GM19372 (cell line): Measurements from ENCODE around the gene IL22.

Source experiments
- ATAC-seq: cut with Tn5 transposase; IDR thresholded peaks from one replicate; pipeline ENCODE4 v1.9.1; 2021; ENCODE audit warnings: mild to moderate bottlenecking, low read depth, moderate library complexity; ENCODE audit not compliant: unreplicated experiment

The IL22 gene

DNA sequence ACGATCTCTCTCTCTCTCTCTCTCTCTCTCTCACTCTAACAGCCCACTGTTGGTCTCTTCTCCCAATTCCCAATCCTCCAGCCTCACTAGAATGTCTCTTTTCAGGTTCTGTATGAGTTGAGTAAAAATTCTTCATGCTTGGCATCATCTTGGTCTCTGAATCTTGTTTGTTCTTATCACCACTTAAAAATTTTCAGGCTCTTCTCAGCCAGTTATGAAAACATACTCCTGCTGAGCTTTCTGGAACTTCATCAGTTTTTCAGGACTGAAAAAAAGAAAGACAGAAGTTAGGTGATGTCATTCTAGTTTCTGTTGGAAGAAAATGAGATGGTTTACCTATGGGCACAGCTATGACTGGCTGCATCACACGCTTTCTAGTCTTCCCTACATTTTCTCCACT lies 11.5 kb upstream of the IL22 start:
- no peak for ATAC-seq

DNA sequence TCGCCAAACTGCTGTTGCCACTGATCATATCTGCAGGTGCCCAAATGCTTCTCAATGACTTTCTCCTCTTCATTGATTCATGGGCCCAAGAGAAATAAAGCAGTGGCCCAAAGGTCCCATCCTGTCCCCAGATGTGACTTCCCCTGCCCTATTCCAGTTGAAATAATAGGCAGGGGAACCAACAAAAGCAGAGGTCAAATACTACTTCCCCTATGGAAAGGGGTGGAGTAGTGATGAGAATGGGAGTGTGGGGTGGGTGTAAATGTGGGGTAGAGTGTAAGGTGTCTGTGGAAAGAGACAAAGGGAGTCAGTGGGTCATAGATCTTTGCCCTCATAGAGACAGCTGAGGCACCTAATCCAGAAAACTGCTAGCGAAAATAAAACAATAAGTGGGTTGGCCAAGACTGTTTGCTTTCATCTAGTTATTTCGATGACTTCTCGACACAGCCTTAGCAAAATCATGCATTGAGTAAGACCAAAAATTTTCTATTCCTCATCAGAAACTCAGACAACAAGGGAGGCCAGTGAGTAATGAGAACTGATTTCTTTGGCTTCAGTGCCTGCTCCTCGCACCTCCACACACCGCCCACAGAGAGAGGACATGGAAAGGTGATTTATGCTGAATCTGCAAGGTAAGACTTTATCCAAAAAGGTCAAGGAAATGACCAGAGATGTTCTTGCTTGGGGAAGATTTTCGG lies 10.9 kb upstream of the IL22 start:
- no peak for ATAC-seq

DNA sequence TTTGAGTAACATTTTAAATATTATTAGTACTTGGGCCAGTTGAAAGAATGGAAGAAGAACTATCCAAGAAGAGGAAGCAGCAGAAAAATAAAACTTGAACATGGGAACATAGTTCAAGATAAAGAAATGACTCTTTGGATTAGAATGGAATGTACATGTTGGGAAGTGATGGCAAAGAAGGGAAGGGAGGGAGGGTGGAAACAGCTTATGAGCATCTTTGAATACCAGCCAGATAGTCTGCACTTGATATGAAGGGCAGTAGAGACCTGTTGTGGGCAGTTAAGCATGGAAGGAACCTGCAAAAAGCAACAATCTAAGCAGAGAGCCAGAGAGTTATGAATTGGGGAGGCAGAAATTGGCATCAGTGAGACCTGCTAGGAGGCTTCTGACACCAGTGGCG lies 10.0 kb upstream of the IL22 start:
- ATAC-seq, result no peak

DNA sequence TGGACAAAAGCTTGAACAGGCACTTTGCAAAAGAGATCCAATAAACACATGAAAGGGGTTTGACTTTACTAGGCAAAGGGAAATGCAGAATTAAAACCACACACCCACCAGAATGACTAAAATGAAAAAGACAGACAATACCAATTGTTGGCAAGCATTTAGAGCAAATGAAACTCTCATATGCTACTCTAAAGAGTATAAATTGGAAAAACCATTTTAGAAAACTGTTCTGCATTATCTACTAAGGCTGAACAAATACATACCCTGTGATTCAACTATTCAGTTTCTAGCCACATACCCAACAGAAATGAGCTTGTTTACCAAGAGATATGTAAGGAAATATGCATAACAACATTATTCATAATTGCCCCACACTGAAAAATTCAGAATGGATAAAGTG lies 8.5 kb upstream of the IL22 start:
- ATAC-seq, result no peak

DNA sequence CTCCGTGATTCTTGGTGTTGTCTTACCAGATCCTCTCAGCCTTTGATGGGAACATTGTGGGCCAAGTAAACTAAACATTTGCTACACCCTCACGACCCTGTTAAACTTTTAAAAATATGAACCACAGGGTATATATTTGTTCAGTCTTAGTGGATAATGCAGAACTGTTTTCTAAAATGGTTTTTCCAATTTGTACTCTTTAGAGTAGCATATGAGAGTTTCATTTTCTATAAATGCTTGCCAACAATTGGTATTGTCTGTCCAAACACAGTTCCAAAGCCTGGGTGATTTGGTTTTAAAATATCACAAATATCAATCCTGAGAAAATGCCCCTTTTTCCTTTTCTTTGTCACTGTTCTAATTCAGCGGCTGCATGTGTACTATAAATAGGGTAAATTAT lies 6.7 kb upstream of the IL22 start:
- no peak for ATAC-seq

DNA sequence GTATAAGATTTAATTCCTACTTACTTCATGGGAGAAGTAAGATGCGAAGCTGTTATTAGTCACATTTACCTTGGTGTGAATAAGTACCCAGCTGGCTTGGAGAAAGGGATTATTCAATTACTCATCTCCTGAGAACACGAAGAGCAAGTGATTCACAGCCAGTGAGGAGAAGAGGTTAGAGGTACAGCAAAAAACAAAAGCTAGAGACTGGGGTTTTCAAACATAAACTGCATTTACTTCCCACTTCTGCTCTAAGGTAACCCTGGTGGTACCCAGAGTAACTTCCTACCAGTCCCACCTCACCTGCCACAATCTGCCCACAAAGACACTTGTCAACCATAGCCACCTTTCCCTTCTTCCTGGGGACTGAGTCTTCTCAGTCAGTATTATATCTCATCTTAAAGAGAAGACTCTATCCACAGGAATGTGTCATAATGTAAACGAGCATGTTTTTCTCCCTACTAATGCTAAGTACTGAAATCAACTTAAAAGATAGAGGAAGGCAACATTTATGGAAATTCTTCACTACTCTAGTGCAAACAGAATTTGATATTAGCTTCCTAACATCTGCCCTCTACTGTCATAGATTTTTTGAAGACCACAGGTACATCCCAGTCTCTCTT lies 6.0 kb upstream of the IL22 start:
- no peak for ATAC-seq

DNA sequence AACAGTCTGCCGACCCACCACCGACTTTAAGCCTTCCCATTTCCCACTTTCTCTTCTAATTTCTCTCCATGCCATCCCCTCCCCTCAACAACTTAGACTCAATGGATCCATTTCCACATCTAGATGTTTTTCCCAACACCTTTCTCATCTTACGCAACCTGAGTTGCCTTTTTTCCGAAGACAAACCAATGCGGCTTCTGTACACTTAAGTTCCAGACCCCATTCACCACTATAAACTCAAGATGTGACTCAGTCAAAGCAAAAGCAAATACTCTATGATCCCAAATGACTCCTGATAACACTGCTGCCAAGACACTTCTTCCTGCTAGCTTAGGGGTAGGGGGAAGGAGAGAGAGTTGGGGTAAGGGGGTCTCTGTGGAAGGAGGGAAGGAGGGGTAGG lies 1.3 kb downstream of the IL22 start:
- no peak for ATAC-seq

DNA sequence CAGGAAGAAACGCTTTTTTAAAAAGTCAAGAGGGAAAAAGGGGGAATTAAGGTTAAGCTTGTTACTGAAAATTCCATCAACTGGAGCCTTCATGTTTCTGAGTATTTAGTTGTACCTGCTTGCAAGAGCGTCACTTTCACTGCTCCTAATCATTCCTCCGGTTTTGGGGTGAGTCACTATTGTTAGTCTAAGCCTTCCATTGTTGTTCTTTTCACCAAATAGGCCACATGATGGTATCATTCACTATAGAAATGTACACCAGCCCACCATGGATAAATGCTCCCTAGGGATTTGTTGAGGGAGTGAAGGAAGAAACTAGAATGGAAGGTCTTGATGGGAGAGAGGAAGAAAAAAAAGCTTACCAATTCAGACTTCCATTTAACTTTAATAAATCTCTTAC lies 3.0 kb downstream of the IL22 start:
- no peak for ATAC-seq

DNA sequence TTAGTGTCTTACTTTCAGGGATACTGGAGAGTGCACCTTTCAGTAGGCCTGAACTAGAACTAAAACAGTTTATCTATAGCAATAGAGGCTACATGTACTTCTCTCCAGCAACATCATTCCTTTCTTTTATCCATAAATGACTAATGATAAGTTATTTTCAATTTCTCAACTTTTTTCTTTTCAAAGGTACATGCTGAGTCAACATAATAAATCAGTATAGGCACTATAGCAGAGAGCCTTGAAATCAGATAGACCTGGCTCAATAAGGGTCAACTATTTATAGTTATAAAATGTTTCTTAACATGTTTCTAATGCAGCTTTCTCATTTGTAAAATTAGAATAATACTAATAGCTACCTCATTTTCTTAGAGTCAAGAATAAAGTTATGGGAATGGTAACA lies 5.6 kb downstream of the IL22 start:
- no peak for ATAC-seq

DNA sequence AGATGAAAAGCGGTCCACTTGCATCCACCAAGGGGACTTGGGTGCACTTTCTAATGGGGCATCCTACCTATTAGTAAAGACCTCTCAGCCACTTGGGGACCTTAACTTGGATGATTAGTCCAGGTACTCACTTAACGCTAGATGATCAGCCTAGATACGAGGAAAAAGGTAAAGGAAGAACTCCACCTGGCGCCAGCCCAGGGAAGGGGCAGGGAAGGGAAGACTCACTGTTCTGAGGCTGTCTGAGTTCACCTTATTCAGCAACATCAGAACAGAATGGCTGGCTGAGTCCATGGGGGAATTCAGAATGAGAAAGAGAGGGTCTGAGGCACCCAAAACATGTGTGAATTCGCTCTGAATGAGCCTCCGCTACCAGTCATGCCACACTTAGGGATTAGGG lies 7.1 kb downstream of the IL22 start:
- ATAC-seq, result no peak

DNA sequence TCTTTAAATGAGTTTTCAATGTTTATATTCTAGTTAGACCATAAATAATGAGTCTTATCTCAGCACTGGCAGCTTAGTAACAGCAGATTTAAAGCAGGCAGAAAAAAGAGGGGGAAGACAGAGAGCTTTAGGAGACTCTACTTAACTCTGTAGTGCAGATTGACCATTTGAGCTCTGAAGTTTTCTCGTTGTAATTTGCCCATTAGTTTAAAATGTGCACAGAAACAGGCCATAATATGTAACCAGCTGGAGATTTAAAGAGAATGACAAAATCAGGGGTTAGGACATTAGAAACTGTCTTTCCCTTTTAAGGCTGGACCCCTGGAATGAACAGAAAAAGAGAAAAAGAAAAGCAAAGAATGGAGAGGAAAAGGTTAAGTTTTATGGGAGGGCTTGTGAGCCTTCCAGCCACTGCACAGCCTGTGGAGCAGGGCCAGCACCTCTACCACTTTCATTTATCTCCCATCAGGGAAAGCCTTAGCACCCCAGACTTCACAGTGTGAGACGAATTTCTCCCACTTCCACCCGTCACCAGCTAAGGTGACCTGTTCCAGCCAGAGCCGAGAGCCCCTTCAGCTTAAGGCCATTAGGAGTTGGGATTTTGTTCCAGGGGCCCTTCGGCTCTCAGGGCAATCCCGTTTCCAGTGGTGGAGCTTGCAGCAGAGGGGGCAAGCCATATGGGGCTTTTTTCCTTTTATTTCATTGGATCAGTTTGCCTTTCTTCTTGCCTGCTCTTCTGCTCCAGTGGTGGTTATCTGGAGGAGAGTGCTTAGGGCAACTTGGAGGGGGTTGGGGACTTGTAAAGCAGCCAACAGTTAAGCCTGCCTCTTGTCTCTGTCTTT lies 8.0 kb downstream of the IL22 start:
- no peak for ATAC-seq

DNA sequence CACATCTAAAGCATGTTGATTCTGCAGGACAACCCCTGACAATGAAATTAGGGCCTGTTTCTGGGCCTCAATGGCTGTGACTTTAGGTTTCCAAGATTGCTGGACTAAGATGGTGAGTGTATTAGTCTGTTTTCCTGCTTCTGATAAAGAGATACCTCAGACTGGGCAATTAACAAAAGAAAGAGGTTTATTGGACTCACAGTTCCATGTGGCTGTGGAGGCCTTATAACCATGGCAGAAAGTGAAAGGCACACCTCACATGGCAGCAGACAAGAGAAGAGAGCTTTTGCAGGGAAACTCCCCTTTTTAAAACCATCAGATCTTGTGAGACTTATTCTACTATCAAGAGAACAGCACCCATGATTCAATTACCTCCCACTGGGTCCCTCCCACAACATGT lies 10.6 kb downstream of the IL22 start:
- ATAC-seq, result no peak

DNA sequence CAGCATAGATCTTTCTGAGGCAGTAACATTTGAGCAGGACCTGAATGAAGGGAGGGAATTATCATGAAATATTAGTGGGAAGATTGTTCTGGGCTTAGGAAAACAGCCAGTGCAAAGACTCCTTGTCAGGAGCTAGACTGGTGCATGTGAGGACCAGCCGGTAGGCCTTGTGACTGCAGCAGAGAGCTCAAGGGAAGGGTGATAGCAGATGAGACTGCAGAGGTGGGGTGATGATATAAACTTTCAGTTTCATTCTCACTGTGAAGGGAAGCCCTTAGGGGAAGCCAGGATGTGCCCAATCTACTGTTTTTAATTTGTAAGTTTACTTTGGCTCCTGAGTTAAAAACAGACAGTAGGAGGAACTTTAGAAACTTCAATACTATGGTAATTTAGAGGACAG lies 12.4 kb downstream of the IL22 start:
- ATAC-seq, result peak; percentile 94

DNA sequence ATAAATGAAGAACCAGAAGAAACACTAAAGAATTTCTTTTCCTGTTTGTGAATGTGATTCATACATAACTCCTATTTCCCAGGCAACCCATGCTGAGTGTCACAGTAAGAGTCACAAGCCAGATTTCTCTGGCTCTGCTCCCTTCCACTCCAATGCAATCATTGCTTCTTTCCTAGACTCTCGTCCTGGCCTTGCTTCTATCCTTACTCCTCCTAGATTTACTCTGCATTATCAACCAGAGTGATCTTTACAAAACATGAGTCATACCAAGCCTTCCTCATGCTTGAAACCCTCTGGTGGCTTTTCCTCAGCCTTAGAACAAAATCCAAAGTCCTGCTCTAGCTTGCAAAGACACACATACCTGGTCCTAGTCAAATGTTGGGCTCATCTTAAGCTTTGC lies 13.3 kb downstream of the IL22 start:
- no peak for ATAC-seq

DNA sequence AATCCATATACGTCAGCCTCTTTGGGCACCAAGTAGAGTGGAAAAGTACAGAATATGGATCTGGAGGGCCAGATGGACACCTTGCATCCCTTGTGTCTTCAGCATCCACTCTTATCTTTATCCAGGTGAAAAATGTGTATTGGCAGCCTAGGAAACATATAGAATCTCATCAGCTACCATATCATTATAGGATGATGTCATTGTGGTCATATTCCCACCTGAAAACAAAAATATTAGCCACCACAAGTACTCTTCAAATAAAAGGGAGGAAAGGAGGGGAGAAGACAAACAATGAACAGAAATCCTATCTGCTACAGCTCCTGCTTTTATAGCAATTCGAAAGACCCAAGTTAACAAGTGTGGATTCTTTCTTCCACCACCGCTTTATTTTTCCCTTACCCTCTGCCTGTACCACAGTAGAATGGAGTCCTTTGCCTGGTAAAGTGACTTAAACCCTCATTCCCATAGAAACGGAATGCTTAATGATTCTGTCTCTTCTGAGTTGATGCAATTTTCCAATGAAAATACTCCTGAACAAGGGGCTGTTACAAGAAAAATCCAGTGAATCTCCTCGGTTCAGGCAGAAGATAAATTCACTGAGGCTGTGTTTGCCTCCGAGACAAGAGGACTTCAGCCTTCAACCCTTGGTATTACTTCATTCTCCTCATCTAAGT lies 14.0 kb downstream of the IL22 start:
- ATAC-seq, result no peak

DNA sequence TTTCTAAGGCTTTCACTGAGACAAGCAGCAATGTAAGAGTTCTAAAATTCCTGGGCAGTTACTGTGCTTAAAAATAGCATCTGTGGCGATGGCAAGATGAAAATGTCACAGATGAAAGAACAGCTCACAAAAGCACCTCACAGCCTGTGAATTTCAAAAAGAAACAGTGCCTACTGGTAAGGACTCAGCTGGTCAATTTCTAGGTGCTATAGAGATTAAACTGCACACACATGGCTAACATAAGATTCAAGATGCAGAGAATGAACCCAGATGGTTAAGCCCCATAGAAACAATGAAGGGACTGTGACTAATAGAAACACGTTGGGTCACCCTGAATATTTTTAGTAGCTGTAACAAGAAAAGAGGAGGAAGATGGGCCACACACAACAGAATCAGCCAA lies 15.8 kb downstream of the IL22 start:
- ATAC-seq, result no peak

DNA sequence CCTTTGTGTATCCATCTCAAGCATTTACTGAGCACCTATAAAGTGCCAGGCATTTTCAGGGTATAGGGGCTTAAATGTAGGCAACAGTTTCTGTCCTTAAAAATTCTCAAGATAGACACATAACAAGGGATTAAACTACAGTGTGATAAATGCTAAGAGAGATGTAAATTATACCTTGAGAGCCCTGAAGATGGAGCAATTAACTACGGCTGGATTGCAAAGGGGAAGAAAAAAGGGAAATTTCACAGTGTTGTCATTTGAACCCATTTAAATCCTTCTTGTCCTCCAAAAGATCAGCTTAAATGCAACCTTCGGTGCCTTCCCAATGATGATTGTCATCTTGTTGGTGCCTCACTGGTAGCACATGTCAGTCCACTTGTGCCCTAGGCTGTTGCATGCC lies 16.3 kb downstream of the IL22 start:
- ATAC-seq, result no peak

DNA sequence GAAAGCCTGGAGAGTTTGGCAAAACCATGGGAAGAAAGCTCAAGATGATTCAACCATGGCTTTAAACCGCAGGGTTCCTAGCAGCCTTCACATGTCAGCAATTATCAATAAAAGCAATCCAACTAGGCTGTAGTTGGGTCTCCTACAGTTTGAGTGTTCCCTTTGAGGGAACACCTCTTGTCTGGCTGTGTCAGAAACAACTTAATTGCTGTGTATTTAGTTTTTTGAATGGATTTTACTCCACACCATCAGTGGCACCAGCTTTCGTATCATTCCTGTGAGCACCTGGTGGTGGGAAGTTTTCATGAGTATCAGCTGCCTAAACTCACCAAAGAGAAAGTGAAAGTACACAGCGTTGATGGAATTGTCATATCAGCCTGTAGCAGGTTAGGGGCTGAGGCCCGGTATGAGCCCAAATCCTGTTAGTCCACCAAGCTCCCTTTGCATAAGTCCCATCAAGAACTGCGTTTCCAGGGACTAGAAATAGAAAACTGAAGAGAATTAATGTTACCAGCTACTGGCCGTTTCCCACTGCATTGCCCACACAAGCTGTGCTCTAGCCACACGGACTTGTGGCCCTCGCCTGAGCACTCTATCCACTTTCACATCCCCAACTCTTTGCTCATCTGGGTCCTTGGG lies 16.9 kb downstream of the IL22 start:
- ATAC-seq, result peak; percentile 57

DNA sequence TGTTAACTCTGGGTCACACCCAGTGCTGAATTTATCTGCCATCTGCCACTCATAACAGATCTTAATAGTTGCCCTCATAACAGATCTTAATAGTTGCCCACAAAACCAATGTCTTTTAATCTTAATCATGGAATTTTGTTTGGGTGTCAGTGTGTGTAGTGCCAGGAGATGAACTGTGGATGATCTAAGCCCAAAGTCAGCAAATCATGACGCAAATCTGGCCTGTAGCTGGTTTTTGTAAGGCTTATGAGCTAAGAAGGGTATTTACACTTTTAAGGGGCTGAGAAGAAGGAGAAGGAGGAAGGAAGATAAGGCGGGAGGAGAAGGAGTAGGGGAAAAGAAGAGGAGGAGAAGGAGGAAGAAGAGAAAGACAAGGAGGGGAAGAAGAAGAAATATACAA lies 17.8 kb downstream of the IL22 start:
- ATAC-seq, result no peak

DNA sequence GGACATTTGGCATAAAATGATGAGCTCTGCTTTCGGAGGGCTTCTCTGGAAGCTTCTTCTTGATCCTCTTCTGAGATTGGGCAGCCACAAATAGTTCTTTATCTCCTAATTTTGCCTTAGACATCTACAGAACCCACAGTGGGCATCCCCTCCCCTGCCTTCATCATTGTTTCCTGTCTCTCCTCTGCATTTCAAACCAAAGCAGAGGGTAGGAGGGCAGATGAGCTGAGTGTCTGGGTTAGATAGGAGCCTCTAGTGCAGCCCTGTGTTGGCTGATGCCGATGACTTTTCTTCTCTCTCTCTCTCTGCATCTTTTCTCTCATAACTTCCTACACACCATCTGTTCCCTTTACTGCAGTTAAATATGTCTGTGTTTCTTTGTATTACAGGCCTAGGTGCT lies 19.3 kb downstream of the IL22 start:
- no peak for ATAC-seq

DNA sequence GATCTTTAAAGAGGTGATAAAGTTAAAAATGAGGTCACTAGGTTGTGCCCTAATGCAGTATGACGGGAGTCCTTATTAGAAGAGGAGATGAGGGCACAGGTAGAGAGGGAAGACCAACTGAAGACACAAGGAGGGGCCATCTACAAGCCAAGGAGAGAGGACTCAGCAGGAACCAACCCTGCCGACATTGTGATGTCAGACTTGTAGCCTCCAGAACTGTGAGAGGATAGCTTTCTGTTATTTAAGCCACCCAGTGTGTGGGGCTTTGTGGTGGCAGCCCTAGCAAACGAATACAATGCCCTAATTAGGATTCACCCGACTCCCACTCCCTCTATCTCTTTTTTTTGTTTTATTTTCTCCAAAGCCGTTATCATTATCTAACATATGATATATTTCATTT lies 19.9 kb downstream of the IL22 start:
- ATAC-seq, result no peak
